ENCODE data around the gene RAD21L1.

Gene RAD21L1

GRCh38 chr20:1198751-1199150 is 27.1 kb upstream of the RAD21L1 start:
- Histone ChIP-seq H2BK5ac (ENCODE audit: low read depth, low read length, poor library complexity) (no peak overlapping the region), H4K12ac (ENCODE audit: low read depth, low read length) (no peak overlapping the region), H2BK12ac (ENCODE audit: low read length) (no peak overlapping the region), H3K23ac (ENCODE audit: low read length) (no peak overlapping the region), H3K9ac (ENCODE audit: low read length) (no peak overlapping the region), H3K36me3 (ENCODE audit: control insufficient read depth in 1 of 2, insufficient read depth in 2 of 2, low read length in 2 of 2) (no peaks in the 10 kb centered on the region), H3K27ac (ENCODE audit: low read depth, low read length) (no peak overlapping the region), H2AK5ac (ENCODE audit: low read length) (no peak overlapping the region), H4K8ac (ENCODE audit: low read depth, low read length) (no peak overlapping the region), H3K79me2 (ENCODE audit: control insufficient read depth, insufficient read depth, low read length, poor library complexity) (no peaks in the 10 kb centered on the region), H3K4me1 (ENCODE audit: control insufficient read depth in 1 of 2, insufficient read depth in 2 of 2, low read length in 2 of 2) (no peaks in the 10 kb centered on the region), H3K79me1 (ENCODE audit: low read length) (no peaks in the 10 kb centered on the region), H3K18ac (ENCODE audit: low read length) (no peak overlapping the region), H3K4ac (ENCODE audit: low read depth, low read length) (no peak overlapping the region), H4K91ac (ENCODE audit: low read depth, low read length) (no peak overlapping the region), H3K4me3 (ENCODE audit: low read depth, low read length) (no peak overlapping the region), H3K9me3 (ENCODE audit: insufficient read depth, low read depth, low read length) (no peaks in the 10 kb centered on the region), H2AFZ (ENCODE audit: insufficient read depth, low read length, poor library complexity) (no peak overlapping the region), H2BK120ac (ENCODE audit: insufficient read depth, low read length, poor library complexity) (no peak overlapping the region), H3K27me3 (ENCODE audit: insufficient read depth, low read length) (no peaks in the 10 kb centered on the region), H3K4me2 (ENCODE audit: low read length) (no peak overlapping the region), H3K14ac (ENCODE audit: low read length) (no peak overlapping the region)
- no CpG with 5 or more reads among the region's 5 CpGs for WGBS (ENCODE audit: extremely low coverage, insufficient coverage, insufficient read length)
- DNase-seq: no peak

- no peak overlapping the region for H2AK5ac ChIP-seq (ENCODE audit: low read length)
- WGBS (ENCODE audit: extremely low coverage, insufficient coverage, insufficient read length): no CpG with 5 or more reads among the region's 7 CpGs
- H3K18ac ChIP-seq (ENCODE audit: low read length): no peak overlapping the region
Measured at GRCh38 chr20:1199212-1199873, 26.5 kb upstream of the RAD21L1 start.

GRCh38 chr20:1199964-1200363 is 25.9 kb upstream of the RAD21L1 start:
- no peaks in the 10 kb centered on the region for H3K79me1 ChIP-seq (ENCODE audit: low read length)
- no peak overlapping the region for H2AK5ac ChIP-seq (ENCODE audit: low read length)
- no peak overlapping the region for H3K18ac ChIP-seq (ENCODE audit: low read length)
- H3K27ac ChIP-seq (ENCODE audit: low read depth, low read length): no peak overlapping the region
- no peaks in the 10 kb centered on the region for H3K79me2 ChIP-seq (ENCODE audit: control insufficient read depth, insufficient read depth, low read length, poor library complexity)
- H3K4me3 ChIP-seq (ENCODE audit: low read depth, low read length): no peak overlapping the region
- H3K36me3 ChIP-seq (ENCODE audit: control insufficient read depth in 1 of 2, insufficient read depth in 2 of 2, low read length in 2 of 2): no peaks in the 10 kb centered on the region
- H2BK12ac ChIP-seq (ENCODE audit: low read length): no peak overlapping the region
- no peaks in the 10 kb centered on the region for H3K4me1 ChIP-seq (ENCODE audit: control insufficient read depth in 1 of 2, insufficient read depth in 2 of 2, low read length in 2 of 2)
- no peak overlapping the region for H2BK120ac ChIP-seq (ENCODE audit: insufficient read depth, low read length, poor library complexity)
- no peaks in the 10 kb centered on the region for H3K27me3 ChIP-seq (ENCODE audit: insufficient read depth, low read length)
- no CpG with 5 or more reads among the region's 1 CpG for WGBS (ENCODE audit: extremely low coverage, insufficient coverage, insufficient read length)
- no peak overlapping the region for H3K14ac ChIP-seq (ENCODE audit: low read length)
- H3K4me2 ChIP-seq (ENCODE audit: low read length): no peak overlapping the region
- no peak overlapping the region for H3K23ac ChIP-seq (ENCODE audit: low read length)
- no peak overlapping the region for H3K9ac ChIP-seq (ENCODE audit: low read length)
- no peak overlapping the region for H4K91ac ChIP-seq (ENCODE audit: low read depth, low read length)
- no peak overlapping the region for H4K12ac ChIP-seq (ENCODE audit: low read depth, low read length)
- no peak for DNase-seq
- H2AFZ ChIP-seq (ENCODE audit: insufficient read depth, low read length, poor library complexity): no peak overlapping the region
- no peak overlapping the region for H4K8ac ChIP-seq (ENCODE audit: low read depth, low read length)
- no peaks in the 10 kb centered on the region for H3K9me3 ChIP-seq (ENCODE audit: insufficient read depth, low read depth, low read length)
- no peak overlapping the region for H2BK5ac ChIP-seq (ENCODE audit: low read depth, low read length, poor library complexity)
- H3K4ac ChIP-seq (ENCODE audit: low read depth, low read length): no peak overlapping the region

More at GRCh38 chr20:1199212-1199873, 26.5 kb upstream of the RAD21L1 start:
- H2AFZ ChIP-seq (ENCODE audit: insufficient read depth, low read length, poor library complexity): no peak overlapping the region
- DNase-seq: no peak
- no peaks in the 10 kb centered on the region for H3K79me1 ChIP-seq (ENCODE audit: low read length)
- no peak overlapping the region for H3K27ac ChIP-seq (ENCODE audit: low read depth, low read length)
- H3K14ac ChIP-seq (ENCODE audit: low read length): no peak overlapping the region
- no peak overlapping the region for H2BK12ac ChIP-seq (ENCODE audit: low read length)
- no peak overlapping the region for H4K8ac ChIP-seq (ENCODE audit: low read depth, low read length)
- no peaks in the 10 kb centered on the region for H3K36me3 ChIP-seq (ENCODE audit: control insufficient read depth in 1 of 2, insufficient read depth in 2 of 2, low read length in 2 of 2)
- H3K79me2 ChIP-seq (ENCODE audit: control insufficient read depth, insufficient read depth, low read length, poor library complexity): no peaks in the 10 kb centered on the region
- H3K27me3 ChIP-seq (ENCODE audit: insufficient read depth, low read length): no peaks in the 10 kb centered on the region
- H3K4me3 ChIP-seq (ENCODE audit: low read depth, low read length): no peak overlapping the region
- no peak overlapping the region for H2BK120ac ChIP-seq (ENCODE audit: insufficient read depth, low read length, poor library complexity)
- no peak overlapping the region for H3K23ac ChIP-seq (ENCODE audit: low read length)
- no peak overlapping the region for H4K12ac ChIP-seq (ENCODE audit: low read depth, low read length)
- H3K9ac ChIP-seq (ENCODE audit: low read length): no peak overlapping the region
- H3K4me2 ChIP-seq (ENCODE audit: low read length): no peak overlapping the region
- H4K91ac ChIP-seq (ENCODE audit: low read depth, low read length): no peak overlapping the region
- H3K4me1 ChIP-seq (ENCODE audit: control insufficient read depth in 1 of 2, insufficient read depth in 2 of 2, low read length in 2 of 2): no peaks in the 10 kb centered on the region
- H3K9me3 ChIP-seq (ENCODE audit: insufficient read depth, low read depth, low read length): no peaks in the 10 kb centered on the region
- no peak overlapping the region for H2BK5ac ChIP-seq (ENCODE audit: low read depth, low read length, poor library complexity)
- H3K4ac ChIP-seq (ENCODE audit: low read depth, low read length): no peak overlapping the region

GRCh38 chr20:1202762-1203504 is 22.9 kb upstream of the RAD21L1 start, which contains the start of gene C20orf202:
Gene C20orf202, plus strand, starts transcription at chr20:1203454. Its CDS starts 132 bp downstream, at chr20:1203586.
- Histone ChIP-seq H4K12ac (ENCODE audit: low read depth, low read length) (no peak within 1 kb of the TSS), H3K36me3 (ENCODE audit: control insufficient read depth in 1 of 2, insufficient read depth in 2 of 2, low read length in 2 of 2) (no peaks in the 10 kb centered on the region), H3K4me2 (ENCODE audit: low read length) (no peak within 1 kb of the TSS), H3K4ac (ENCODE audit: low read depth, low read length) (no peak within 1 kb of the TSS), H2BK5ac (ENCODE audit: low read depth, low read length, poor library complexity) (no peak within 1 kb of the TSS), H3K4me3 (ENCODE audit: low read depth, low read length) (no peak within 1 kb of the TSS), H4K8ac (ENCODE audit: low read depth, low read length) (no peak within 1 kb of the TSS), H2BK120ac (ENCODE audit: insufficient read depth, low read length, poor library complexity) (no peak within 1 kb of the TSS), H2BK12ac (ENCODE audit: low read length) (no peak within 1 kb of the TSS), H3K9ac (ENCODE audit: low read length) (no peak within 1 kb of the TSS), H3K27ac (ENCODE audit: low read depth, low read length) (no peak within 1 kb of the TSS), H3K14ac (ENCODE audit: low read length) (no peak within 1 kb of the TSS), H3K79me2 (ENCODE audit: control insufficient read depth, insufficient read depth, low read length, poor library complexity) (no peaks in the 10 kb centered on the region), H4K91ac (ENCODE audit: low read depth, low read length) (no peak within 1 kb of the TSS), H2AK5ac (ENCODE audit: low read length) (no peak within 1 kb of the TSS), H3K4me1 (ENCODE audit: control insufficient read depth in 1 of 2, insufficient read depth in 2 of 2, low read length in 2 of 2) (no peaks in the 10 kb centered on the region), H3K79me1 (ENCODE audit: low read length) (no peaks in the 10 kb centered on the region), H2AFZ (ENCODE audit: insufficient read depth, low read length, poor library complexity) (no peak within 1 kb of the TSS), H3K27me3 (ENCODE audit: insufficient read depth, low read length) (no peaks in the 10 kb centered on the region), H3K18ac (ENCODE audit: low read length) (no peak within 1 kb of the TSS), H3K23ac (ENCODE audit: low read length) (no peak within 1 kb of the TSS), H3K9me3 (ENCODE audit: insufficient read depth, low read depth, low read length) (no peaks in the 10 kb centered on the region)
- no peak for DNase-seq
- WGBS (ENCODE audit: extremely low coverage, insufficient coverage, insufficient read length): no CpG with 5 or more reads among the region's 5 CpGs

Measured in trophoblast cell (in vitro differentiated cells and primary cell).